Suppressor macrophage treated with lipopolysaccharide for 1 hour (primary cell): Measurements from ENCODE around the gene TTF1.
"Not testable (repeated sequence)": the region's sequence is repeated elsewhere in the genome, so short reads cannot be mapped to it uniquely, and the experiment has no call there.

Source experiments
- DNase-seq, 3 donors: peaks; one replicate each; pipeline ENCODE4 v3.0.0-alpha.2; 2020 to 2022

The TTF1 gene

GRCh38 chr9:132412089-132412488 lies 5.4 kb upstream of the TTF1 start:
- peak; percentile 37 to 53 (median 48) for DNase-seq

GRCh38 chr9:132411091-132411508 lies 4.5 kb upstream of the TTF1 start:
- DNase-seq: peak; percentile 33 to 49 (median 37)

- peak in 1 of 3 donors; percentile 13 for DNase-seq
Observed at GRCh38 chr9:132410642-132411041, 4.0 kb upstream of the TTF1 start.

GRCh38 chr9:132409828-132410528 lies 3.3 kb upstream of the TTF1 start, which contains the start of gene CFAP77:
CFAP77 (plus strand) TSS chr9:132410211; CDS start chr9:132410272, 61 bp downstream.
- DNase-seq: peak; percentile 49 to 69 (median 50)

GRCh38 chr9:132408521-132408920 lies 1.9 kb upstream of the TTF1 start:
- no peak for DNase-seq

GRCh38 chr9:132407196-132407595 lies 556 bp upstream of the TTF1 start:
- no peak for DNase-seq

GRCh38 chr9:132404228-132404881 lies 2.3 kb downstream of the TTF1 start:
- no peak for DNase-seq

GRCh38 chr9:132401824-132402223 lies 4.8 kb downstream of the TTF1 start:
- DNase-seq: no peak

GRCh38 chr9:132395560-132395959 lies 11.1 kb downstream of the TTF1 start:
- no peak for DNase-seq

- no peak for DNase-seq
Observed at GRCh38 chr9:132391449-132391848, 15.2 kb downstream of the TTF1 start.

GRCh38 chr9:132390966-132391365 lies 15.7 kb downstream of the TTF1 start:
- DNase-seq: no peak

- no peak for DNase-seq
Observed at GRCh38 chr9:132387133-132387532, 19.5 kb downstream of the TTF1 start.

GRCh38 chr9:132384376-132384775 lies 22.3 kb downstream of the TTF1 start:
- DNase-seq: no peak

GRCh38 chr9:132383462-132383883 lies 23.2 kb downstream of the TTF1 start:
- no peak for DNase-seq

GRCh38 chr9:132381966-132382541 lies 24.6 kb downstream of the TTF1 start:
- peak in 2 of 3 donors; percentile 53 to 63 for DNase-seq

GRCh38 chr9:132378416-132378815 lies 28.2 kb downstream of the TTF1 start:
- not testable (repeated sequence) for DNase-seq

- not testable (repeated sequence) for DNase-seq
Observed at GRCh38 chr9:132377769-132378168, 28.9 kb downstream of the TTF1 start.

- DNase-seq: peak; percentile 71 to 85 (median 74)
Observed at GRCh38 chr9:132372177-132373095, 34.2 kb downstream of the TTF1 start.

- DNase-seq: no peak
Observed at GRCh38 chr9:132370592-132370991, 36.0 kb downstream of the TTF1 start.

GRCh38 chr9:132369421-132369820 lies 37.2 kb downstream of the TTF1 start:
- no peak for DNase-seq

GRCh38 chr9:132367613-132368313 lies 38.9 kb downstream of the TTF1 start:
- no peak for DNase-seq

GRCh38 chr9:132366481-132366880 lies 40.2 kb downstream of the TTF1 start:
- peak; percentile 49 to 79 (median 77) for DNase-seq
